ENCODE measurements around the gene NEK6. TPM values are rescaled to one million over a fixed set of nuclear protein-coding genes. Genes with fewer than 3 reads are reported as not detected.

The NEK6 gene
- total and polyA plus RNA-seq, 3 experiments from 2014 or later, result 9.5 to 66.0 (median 63.0) TPM

- Mint-ChIP-seq H3K4me3 (no peak overlapping the region), H3K36me3 (peaks cover 3 to 75% (median 12%) of the 10 kb centered on the region in 3 donors), H3K27ac (peak overlapping the region in 6 of 8 donors; percentile 42 to 74 (median 52)), H3K9me3 (no peaks in the 10 kb centered on the region), H3K27me3 (peaks cover 0 to 2% of the 10 kb centered on the region in 2 donors), H3K4me1 (peaks cover 29 to 31% (median 31%) of the 10 kb centered on the region in 3 donors)
- Histone ChIP-seq H3K4me3 (ENCODE audit: low read length) (no peak overlapping the region), H3K36me3 (ENCODE audit: insufficient read depth, low read length) (peaks cover 23% of the 10 kb centered on the region), H3K9me3 (ENCODE audit: low read length) (no peaks in the 10 kb centered on the region), H3K4me1 (ENCODE audit: insufficient read depth, low read length) (peaks cover under 1% of the 10 kb centered on the region), H3K27me3 (ENCODE audit: insufficient read depth, low read length, poor library complexity, severe bottlenecking) (no peaks in the 10 kb centered on the region), H3K27ac (ENCODE audit: low read depth, low read length) (no peak overlapping the region)
- POLR2A ChIA-PET, result no interaction called here
- CTCF ChIA-PET, result no interaction called here
- no peak for DNase-seq
These were observed 96.7 kb downstream of the NEK6 start for GRCh38 chr9:124354346-124355038.

- H3K4me1 Mint-ChIP-seq, result peaks cover 35 to 38% (median 35%) of the 10 kb centered on the region in 3 donors
- ChIA-PET POLR2A (no interaction called here), CTCF (no interaction called here)
- H3K36me3 ChIP-seq (ENCODE audit: insufficient read depth, low read length), result peaks cover 23% of the 10 kb centered on the region
- no peak overlapping the region for H3K4me3 ChIP-seq (ENCODE audit: low read length)
- no peak overlapping the region for H3K27ac Mint-ChIP-seq
- peaks cover 0 to 2% of the 10 kb centered on the region in 2 donors for H3K27me3 Mint-ChIP-seq
- H3K4me3 Mint-ChIP-seq, result peak overlapping the region in 1 of 7 donors; percentile 61
- H3K9me3 ChIP-seq (ENCODE audit: low read length), result no peaks in the 10 kb centered on the region
- H3K36me3 Mint-ChIP-seq, result peaks cover 3 to 68% (median 12%) of the 10 kb centered on the region in 3 donors
- peaks cover 4% of the 10 kb centered on the region for H3K4me1 ChIP-seq (ENCODE audit: insufficient read depth, low read length)
- no peaks in the 10 kb centered on the region for H3K27me3 ChIP-seq (ENCODE audit: insufficient read depth, low read length, poor library complexity, severe bottlenecking)
- H3K9me3 Mint-ChIP-seq, result no peaks in the 10 kb centered on the region
- DNase-seq, result no peak
- no peak overlapping the region for H3K27ac ChIP-seq (ENCODE audit: low read depth, low read length)
These were observed 97.5 kb downstream of the NEK6 start for GRCh38 chr9:124355039-124355940.

- H3K36me3 Mint-ChIP-seq, result peaks cover 3 to 60% (median 12%) of the 10 kb centered on the region in 3 donors
- ChIA-PET CTCF (no interaction called here), POLR2A (no interaction called here)
- H3K27ac Mint-ChIP-seq, result peak overlapping the region in 5 of 8 donors; percentile 45 to 85 (median 63)
- peaks cover 0 to 2% of the 10 kb centered on the region in 2 donors for H3K27me3 Mint-ChIP-seq
- no peaks in the 10 kb centered on the region for H3K9me3 Mint-ChIP-seq
- H3K4me3 ChIP-seq (ENCODE audit: low read length), result no peak overlapping the region
- H3K36me3 ChIP-seq (ENCODE audit: insufficient read depth, low read length), result peaks cover 19% of the 10 kb centered on the region
- no peak overlapping the region for H3K4me3 Mint-ChIP-seq
- no peaks in the 10 kb centered on the region for H3K27me3 ChIP-seq (ENCODE audit: insufficient read depth, low read length, poor library complexity, severe bottlenecking)
- no peak for DNase-seq
- H3K9me3 ChIP-seq (ENCODE audit: low read length), result no peaks in the 10 kb centered on the region
- H3K4me1 Mint-ChIP-seq, result peaks cover 43 to 46% (median 44%) of the 10 kb centered on the region in 3 donors
- H3K4me1 ChIP-seq (ENCODE audit: insufficient read depth, low read length), result peaks cover 4% of the 10 kb centered on the region
- H3K27ac ChIP-seq (ENCODE audit: low read depth, low read length), result no peak overlapping the region
These were observed 98.4 kb downstream of the NEK6 start for GRCh38 chr9:124355941-124356744.

- Mint-ChIP-seq H3K27me3 (peaks cover 0 to 2% of the 10 kb centered on the region in 2 donors), H3K4me3 (peak overlapping the region in 3 of 7 donors; percentile 21 to 34 (median 23)), H3K36me3 (peaks cover 3 to 53% (median 10%) of the 10 kb centered on the region in 3 donors), H3K27ac (peak overlapping the region in 7 of 8 donors; percentile 33 to 90 (median 69)), H3K4me1 (peaks cover 51 to 53% (median 51%) of the 10 kb centered on the region in 3 donors), H3K9me3 (no peaks in the 10 kb centered on the region)
- Histone ChIP-seq H3K9me3 (ENCODE audit: low read length) (no peaks in the 10 kb centered on the region), H3K27me3 (ENCODE audit: insufficient read depth, low read length, poor library complexity, severe bottlenecking) (no peaks in the 10 kb centered on the region), H3K27ac (ENCODE audit: low read depth, low read length) (no peak overlapping the region), H3K36me3 (ENCODE audit: insufficient read depth, low read length) (peaks cover 19% of the 10 kb centered on the region), H3K4me3 (ENCODE audit: low read length) (no peak overlapping the region), H3K4me1 (ENCODE audit: insufficient read depth, low read length) (peaks cover 4% of the 10 kb centered on the region)
- ChIA-PET POLR2A (no interaction called here), CTCF (no interaction called here)
- no peak for DNase-seq
These were observed 99.1 kb downstream of the NEK6 start for GRCh38 chr9:124356745-124357390.

- no peaks in the 10 kb centered on the region for H3K9me3 ChIP-seq (ENCODE audit: low read length)
- H3K4me1 ChIP-seq (ENCODE audit: insufficient read depth, low read length), result peaks cover 4% of the 10 kb centered on the region
- POLR2A ChIA-PET, result no interaction called here
- no peak overlapping the region for H3K4me3 ChIP-seq (ENCODE audit: low read length)
- no peak overlapping the region for H3K27ac ChIP-seq (ENCODE audit: low read depth, low read length)
- no peak for DNase-seq
- no peaks in the 10 kb centered on the region for H3K9me3 Mint-ChIP-seq
- peak overlapping the region; percentile 52 to 92 (median 74) for H3K27ac Mint-ChIP-seq
- H3K4me3 Mint-ChIP-seq, result no peak overlapping the region
- CTCF ChIA-PET, result interaction anchor here (0.8 to 1.3 kb wide), 2 partner anchors 37 to 231 kb away, joined by 3 to 4 read pairs; no protein-coding TSS in a partner anchor
- peaks cover 55 to 62% (median 57%) of the 10 kb centered on the region in 3 donors for H3K4me1 Mint-ChIP-seq
- peaks cover 0 to 2% of the 10 kb centered on the region in 2 donors for H3K27me3 Mint-ChIP-seq
- H3K36me3 Mint-ChIP-seq, result peaks cover 0 to 47% (median 10%) of the 10 kb centered on the region in 3 donors
- peaks cover 18% of the 10 kb centered on the region for H3K36me3 ChIP-seq (ENCODE audit: insufficient read depth, low read length)
- no peaks in the 10 kb centered on the region for H3K27me3 ChIP-seq (ENCODE audit: insufficient read depth, low read length, poor library complexity, severe bottlenecking)
These were observed 100.1 kb downstream of the NEK6 start for GRCh38 chr9:124357721-124358361.

- H3K4me1 ChIP-seq (ENCODE audit: insufficient read depth, low read length), result peaks cover 4% of the 10 kb centered on the region
- no peak for DNase-seq
- H3K27me3 ChIP-seq (ENCODE audit: insufficient read depth, low read length, poor library complexity, severe bottlenecking), result no peaks in the 10 kb centered on the region
- Mint-ChIP-seq H3K4me1 (peaks cover 61 to 70% (median 65%) of the 10 kb centered on the region in 3 donors), H3K36me3 (peaks cover 0 to 45% (median 11%) of the 10 kb centered on the region in 3 donors), H3K9me3 (no peaks in the 10 kb centered on the region), H3K4me3 (peak overlapping the region in 1 of 7 donors; percentile 10), H3K27me3 (peaks cover 0 to 2% of the 10 kb centered on the region in 2 donors), H3K27ac (peak overlapping the region in 5 of 8 donors; percentile 5 to 82 (median 32))
- H3K27ac ChIP-seq (ENCODE audit: low read depth, low read length), result no peak overlapping the region
- peaks cover 10% of the 10 kb centered on the region for H3K36me3 ChIP-seq (ENCODE audit: insufficient read depth, low read length)
- H3K9me3 ChIP-seq (ENCODE audit: low read length), result no peaks in the 10 kb centered on the region
- ChIA-PET CTCF (interaction anchor here (1.3 kb wide), 1 partner anchor 232 kb away, joined by 3 read pairs; no protein-coding TSS in a partner anchor), POLR2A (no interaction called here)
- H3K4me3 ChIP-seq (ENCODE audit: low read length), result no peak overlapping the region
These were observed 100.9 kb downstream of the NEK6 start for GRCh38 chr9:124358631-124359030.

- Histone ChIP-seq H3K36me3 (ENCODE audit: insufficient read depth, low read length) (peaks cover 2% of the 10 kb centered on the region), H3K27me3 (ENCODE audit: insufficient read depth, low read length, poor library complexity, severe bottlenecking) (no peaks in the 10 kb centered on the region), H3K27ac (ENCODE audit: low read depth, low read length) (no peak overlapping the region), H3K9me3 (ENCODE audit: low read length) (no peaks in the 10 kb centered on the region), H3K4me1 (ENCODE audit: insufficient read depth, low read length) (peaks cover 4% of the 10 kb centered on the region), H3K4me3 (ENCODE audit: low read length) (no peak overlapping the region)
- H3K9me3 Mint-ChIP-seq, result no peaks in the 10 kb centered on the region
- peaks cover 61 to 76% (median 72%) of the 10 kb centered on the region in 3 donors for H3K4me1 Mint-ChIP-seq
- H3K27me3 Mint-ChIP-seq, result peaks cover 0 to under 1% of the 10 kb centered on the region in 2 donors
- peaks cover 0 to 43% (median 10%) of the 10 kb centered on the region in 3 donors for H3K36me3 Mint-ChIP-seq
- DNase-seq, result no peak
- peak overlapping the region in 4 of 8 donors; percentile 10 to 72 (median 28) for H3K27ac Mint-ChIP-seq
- no peak overlapping the region for H3K4me3 Mint-ChIP-seq
- CTCF ChIA-PET, result no interaction called here
- POLR2A ChIA-PET, result no interaction called here
These were observed 101.7 kb downstream of the NEK6 start for GRCh38 chr9:124359426-124359825.
